Eye (tissue), 1 donor: ENCODE measurements around the gene PRR35.

Source experiments
- DNase-seq: peaks from one replicate; pipeline ENCODE4 v3.0.0-alpha.2; 2015

Gene PRR35

GRCh38 chr16:528111-529011, 31.8 kb upstream of the PRR35 start:
- peak; percentile 48 for DNase-seq

GRCh38 chr16:529012-529575, 31.1 kb upstream of the PRR35 start:
- DNase-seq = no peak

- no peak for DNase-seq
These were observed 29.9 kb upstream of the PRR35 start for GRCh38 chr16:530111-530817.

- no peak for DNase-seq
These were observed 28.6 kb upstream of the PRR35 start for GRCh38 chr16:531494-532125.

- no peak for DNase-seq
These were observed 26.6 kb upstream of the PRR35 start for GRCh38 chr16:533391-534123.

- no peak for DNase-seq
These were observed 26.1 kb upstream of the PRR35 start for GRCh38 chr16:534135-534534.

- DNase-seq = no peak
These were observed 25.2 kb upstream of the PRR35 start for GRCh38 chr16:534856-535445.

- DNase-seq = no peak
These were observed 24.5 kb upstream of the PRR35 start for GRCh38 chr16:535446-536405.

- DNase-seq = no peak
These were observed 23.4 kb upstream of the PRR35 start for GRCh38 chr16:536746-537145.

- no peak for DNase-seq
These were observed 22.5 kb upstream of the PRR35 start for GRCh38 chr16:537415-538335.

- DNase-seq = no peak
These were observed 20.2 kb upstream of the PRR35 start for GRCh38 chr16:539901-540530.

GRCh38 chr16:540645-541340, 19.4 kb upstream of the PRR35 start:
- no peak for DNase-seq

GRCh38 chr16:543301-544164, 16.7 kb upstream of the PRR35 start:
- DNase-seq = no peak

- DNase-seq = no peak
These were observed 15.7 kb upstream of the PRR35 start for GRCh38 chr16:544517-544916.

GRCh38 chr16:546909-547770, 13.1 kb upstream of the PRR35 start:
- DNase-seq = peak; percentile 71

- no peak for DNase-seq
These were observed 11.6 kb upstream of the PRR35 start for GRCh38 chr16:548586-548985.
